Measurements from ENCODE around the gene FNDC4.

DNA sequence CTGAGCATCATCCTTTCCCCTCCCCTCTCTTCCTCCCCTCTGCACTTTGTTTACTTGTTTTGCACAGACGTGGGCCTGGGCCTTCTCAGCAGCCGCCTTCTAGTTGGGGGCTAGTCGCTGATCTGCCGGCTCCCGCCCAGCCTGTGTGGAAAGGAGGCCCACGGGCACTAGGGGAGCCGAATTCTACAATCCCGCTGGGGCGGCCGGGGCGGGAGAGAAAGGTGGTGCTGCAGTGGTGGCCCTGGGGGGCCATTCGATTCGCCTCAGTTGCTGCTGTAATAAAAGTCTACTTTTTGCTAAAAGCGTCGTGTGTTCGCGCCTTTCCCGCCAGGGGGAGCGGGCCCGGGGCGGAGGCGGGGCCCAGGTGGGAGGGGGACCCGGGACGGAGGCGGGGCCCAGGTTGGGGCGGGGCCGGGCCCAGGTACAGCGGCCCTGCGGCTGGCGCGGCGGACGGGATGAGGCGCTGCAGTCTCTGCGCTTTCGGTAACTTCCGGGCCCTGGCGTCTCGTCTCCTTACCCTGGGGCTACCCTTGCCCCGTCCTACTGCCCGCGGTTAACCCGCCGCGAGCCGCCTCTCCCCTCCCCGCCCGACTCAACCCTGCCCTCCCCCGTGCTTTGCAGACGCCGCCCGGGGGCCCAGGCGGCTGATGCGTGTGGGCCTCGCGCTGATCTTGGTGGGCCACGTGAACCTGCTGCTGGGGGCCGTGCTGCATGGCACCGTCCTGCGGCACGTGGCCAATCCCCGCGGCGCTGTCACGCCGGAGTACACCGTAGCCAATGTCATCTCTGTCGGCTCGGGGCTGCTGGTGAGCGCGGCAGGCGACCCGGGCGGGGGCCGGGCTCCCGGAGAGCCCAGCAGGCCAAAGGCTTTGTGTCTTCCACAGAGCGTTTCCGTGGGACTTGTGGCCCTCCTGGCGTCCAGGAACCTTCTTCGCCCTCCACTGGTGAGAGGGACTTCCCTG, 52.8 kb downstream of the FNDC4 start, which contains the start of gene KRTCAP3:
- TF ChIP-seq, protein P1, sequence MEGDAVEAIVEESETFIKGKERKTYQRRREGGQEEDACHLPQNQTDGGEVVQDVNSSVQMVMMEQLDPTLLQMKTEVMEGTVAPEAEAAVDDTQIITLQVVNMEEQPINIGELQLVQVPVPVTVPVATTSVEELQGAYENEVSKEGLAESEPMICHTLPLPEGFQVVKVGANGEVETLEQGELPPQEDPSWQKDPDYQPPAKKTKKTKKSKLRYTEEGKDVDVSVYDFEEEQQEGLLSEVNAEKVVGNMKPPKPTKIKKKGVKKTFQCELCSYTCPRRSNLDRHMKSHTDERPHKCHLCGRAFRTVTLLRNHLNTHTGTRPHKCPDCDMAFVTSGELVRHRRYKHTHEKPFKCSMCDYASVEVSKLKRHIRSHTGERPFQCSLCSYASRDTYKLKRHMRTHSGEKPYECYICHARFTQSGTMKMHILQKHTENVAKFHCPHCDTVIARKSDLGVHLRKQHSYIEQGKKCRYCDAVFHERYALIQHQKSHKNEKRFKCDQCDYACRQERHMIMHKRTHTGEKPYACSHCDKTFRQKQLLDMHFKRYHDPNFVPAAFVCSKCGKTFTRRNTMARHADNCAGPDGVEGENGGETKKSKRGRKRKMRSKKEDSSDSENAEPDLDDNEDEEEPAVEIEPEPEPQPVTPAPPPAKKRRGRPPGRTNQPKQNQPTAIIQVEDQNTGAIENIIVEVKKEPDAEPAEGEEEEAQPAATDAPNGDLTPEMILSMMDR (IDR thresholded peaks at IDR 0.05) = no peak
- TF ChIP-seq EP300 (IDR thresholded peaks at IDR 0.05) = no peak

Measured in ovary (tissue), 3 donors.